Heart left ventricle (tissue), 13 donors: Measurements from ENCODE around the gene H6PD.

Experiments used
- CTCF ChIP-seq, 12 donors: fragments of 200-600 bp; sonication (generic) in 4 of 12; IDR thresholded peaks; one replicate each; pipeline versions ENCODE4 v1.5.0 to v1.8.0; 2018 to 2022; ENCODE audit warnings: antibody characterized with exemption in 12 of 12, mild to moderate bottlenecking in 5 of 12
- POLR2A ChIP-seq, 2 donors: fragments of 450-650 bp; IDR thresholded peaks; one replicate each; pipeline ENCODE4 v1.6.1; 2017; ENCODE audit warnings: antibody characterized with exemption in 2 of 2, mild to moderate bottlenecking in 2 of 2, moderate library complexity in 2 of 2
- donor health status: ischemic (EF 13 %, LVEDD 7.1; RV severe dilation, severe dysfunction).
- donor health status: DM: no; HTN: yes; CAD: no.
- donor health status: DM: no; HTN: no; CAD: no.
- donor health status: ischemic (EF 25% LVEDD 6.9; RV normal size, moderate dysfunction).
- donor health status: ischemic (EF 25% LVEDD 5.7; RV mildly dilated, moderate dysfunction).
- donor health status: ischemic (EF 35%, LVEDD 5.7; RV mildly dilated, moderate dysfunction).
- donor health status: nonischemic (EF 11% LVEDD 7.7; RV severe dilation, severe dysfunction).
- donor health status: DM: yes; HTN: yes; CAD: no.
- donor health status: PGD.
- donor health status: ischemic (EF 29% LVEDD 5.4; RV normal size, mild dysfunction).
- donor health status: nonischemic (EF 23%, LVEDD 6.1; RV moderate dilation, normal function).

- TF ChIP-seq POLR2A (IDR thresholded peaks at IDR 0.05) (no peak), CTCF (IDR thresholded peaks at IDR 0.05) (no peak)
These were observed 30.5 kb downstream of the H6PD start for GRCh38 chr1:9265037-9265436.
